Thoracic aorta (tissue), 2 donors: ENCODE results near the gene WNT3. TPM values are rescaled to one million over a fixed set of nuclear protein-coding genes. Genes with fewer than 3 reads are reported as not detected.

Experiments
- ATAC-seq: fragments of 150-250 bp; one replicate; pipeline ENCODE4 v1.8.0; 2017; ENCODE audit warnings: low read depth; ENCODE audit not compliant: insufficient number of reproducible peaks, low FRiP score
- DNase-seq: peaks from one replicate; pipeline ENCODE4 v3.0.0-alpha.2; 2020; ENCODE audit warnings: low spot score
- H3K27ac ChIP-seq, 2 donors: fragments of 200-600 bp; sonication (generic); 1 replicate in 1 of 2; 2 replicates in 1 of 2; pipeline ENCODE4 v1.5.1; 2016; ENCODE audit warnings: mild to moderate bottlenecking in 2 of 2, moderate library complexity in 2 of 2
- H3K27me3 ChIP-seq: fragments of 200-600 bp; sonication (generic); replicated peaks from 2 replicates; pipeline ENCODE4 v1.6.0; 2016; ENCODE audit warnings: mild to moderate bottlenecking; ENCODE audit not compliant: insufficient read depth
- H3K36me3 ChIP-seq: fragments of 200-600 bp; sonication (generic); one replicate; pipeline ENCODE4 v1.5.1; 2016
- H3K4me1 ChIP-seq, 2 donors: fragments of 200-600 bp; sonication (generic); 1 replicate in 1 of 2; 2 replicates in 1 of 2; pipeline versions ENCODE4 v1.5.1 to v1.6.0; 2016; ENCODE audit warnings: low read depth in 2 of 2, mild to moderate bottlenecking in 1 of 2; ENCODE audit not compliant: control insufficient read depth in 1 of 2
- H3K4me3 ChIP-seq: fragments of 200-600 bp; sonication (generic); 2 replicates; pipeline ENCODE4 v1.5.1; 2016; ENCODE audit warnings: mild to moderate bottlenecking
- H3K9me3 ChIP-seq: fragments of 200-600 bp; sonication (generic); 2 replicates; pipeline ENCODE4 v1.5.1; 2016
- total RNA-seq, 2 donors: library from RNA; depleted of rRNA; stranded (reverse); fragments of >200 nt; gene quantifications; one replicate each; pipeline versions ENCODE4 v1.1.0 to v1.2.3, GENCODE V29; 2016
- TF ChIP-seq, protein P1 (sequence below): fragments of 200-600 bp; sonication (generic); IDR thresholded peaks from one replicate; pipeline ENCODE4 v1.5.1; 2019; ENCODE audit warnings: antibody characterized with exemption

WNT3 gene
- total RNA-seq, 2 donors from 2014 or later, result 0.27 to 0.35 TPM

DNA sequence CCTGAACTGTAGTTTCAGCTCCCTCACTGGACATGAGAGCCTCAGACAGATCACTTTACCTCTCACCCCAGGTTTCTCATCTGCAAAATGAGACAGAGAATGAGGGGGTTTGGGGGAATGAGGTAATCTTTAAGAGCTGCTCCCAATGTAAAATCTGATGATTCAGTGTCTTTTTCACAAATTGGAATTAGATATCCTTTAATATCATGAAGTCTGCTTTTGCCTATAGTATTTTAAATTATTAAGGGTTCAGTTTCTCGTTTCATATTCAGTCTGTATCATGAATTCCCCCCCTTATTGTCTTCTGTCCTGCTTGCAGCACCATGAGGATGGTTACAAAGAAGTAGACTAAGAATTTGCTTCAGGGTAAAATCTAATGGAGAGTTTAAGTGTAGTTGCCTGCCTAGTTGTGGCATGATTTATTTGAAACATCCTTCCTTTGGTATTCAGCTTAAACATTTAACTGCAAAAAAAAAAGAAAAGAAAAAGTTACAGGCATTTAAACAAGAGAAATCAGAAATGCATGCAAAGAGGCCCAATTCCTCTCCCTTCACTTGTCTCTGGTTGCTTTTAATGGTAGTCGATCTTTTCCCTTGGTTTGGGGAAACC, 77.3 kb downstream of the WNT3 start:
- H3K4me3 ChIP-seq, result no peak overlapping the region
- no peaks in the 10 kb centered on the region for H3K9me3 ChIP-seq
- no peak overlapping the region for H3K27ac ChIP-seq
- H3K27me3 ChIP-seq, result no peaks in the 10 kb centered on the region
- DNase-seq (no peak), ATAC-seq (no peak)
- TF ChIP-seq, protein P1, sequence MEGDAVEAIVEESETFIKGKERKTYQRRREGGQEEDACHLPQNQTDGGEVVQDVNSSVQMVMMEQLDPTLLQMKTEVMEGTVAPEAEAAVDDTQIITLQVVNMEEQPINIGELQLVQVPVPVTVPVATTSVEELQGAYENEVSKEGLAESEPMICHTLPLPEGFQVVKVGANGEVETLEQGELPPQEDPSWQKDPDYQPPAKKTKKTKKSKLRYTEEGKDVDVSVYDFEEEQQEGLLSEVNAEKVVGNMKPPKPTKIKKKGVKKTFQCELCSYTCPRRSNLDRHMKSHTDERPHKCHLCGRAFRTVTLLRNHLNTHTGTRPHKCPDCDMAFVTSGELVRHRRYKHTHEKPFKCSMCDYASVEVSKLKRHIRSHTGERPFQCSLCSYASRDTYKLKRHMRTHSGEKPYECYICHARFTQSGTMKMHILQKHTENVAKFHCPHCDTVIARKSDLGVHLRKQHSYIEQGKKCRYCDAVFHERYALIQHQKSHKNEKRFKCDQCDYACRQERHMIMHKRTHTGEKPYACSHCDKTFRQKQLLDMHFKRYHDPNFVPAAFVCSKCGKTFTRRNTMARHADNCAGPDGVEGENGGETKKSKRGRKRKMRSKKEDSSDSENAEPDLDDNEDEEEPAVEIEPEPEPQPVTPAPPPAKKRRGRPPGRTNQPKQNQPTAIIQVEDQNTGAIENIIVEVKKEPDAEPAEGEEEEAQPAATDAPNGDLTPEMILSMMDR, result no peak
- no peaks in the 10 kb centered on the region for H3K4me1 ChIP-seq
- no peaks in the 10 kb centered on the region for H3K36me3 ChIP-seq

- TF ChIP-seq, protein P1, result no peak
These were observed 78.5 kb downstream of the WNT3 start for GRCh38 chr17:46739982-46740381.

GRCh38 chr17:46738544-46738943, 79.9 kb downstream of the WNT3 start:
- H3K9me3 ChIP-seq, result no peaks in the 10 kb centered on the region
- TF ChIP-seq, protein P1, result no peak
- H3K36me3 ChIP-seq, result no peaks in the 10 kb centered on the region
- H3K4me3 ChIP-seq, result no peak overlapping the region
- H3K27ac ChIP-seq, result no peak overlapping the region
- H3K27me3 ChIP-seq, result no peaks in the 10 kb centered on the region
- DNase-seq, result no peak
- no peaks in the 10 kb centered on the region for H3K4me1 ChIP-seq
- ATAC-seq, result no peak

More at GRCh38 chr17:46739982-46740381, 78.5 kb downstream of the WNT3 start:
- Histone ChIP-seq H3K36me3 (no peaks in the 10 kb centered on the region), H3K4me3 (no peak overlapping the region), H3K9me3 (no peaks in the 10 kb centered on the region), H3K27me3 (no peaks in the 10 kb centered on the region), H3K4me1 (no peaks in the 10 kb centered on the region), H3K27ac (no peak overlapping the region)
- DNase-seq, result no peak
- ATAC-seq, result no peak

DNA sequence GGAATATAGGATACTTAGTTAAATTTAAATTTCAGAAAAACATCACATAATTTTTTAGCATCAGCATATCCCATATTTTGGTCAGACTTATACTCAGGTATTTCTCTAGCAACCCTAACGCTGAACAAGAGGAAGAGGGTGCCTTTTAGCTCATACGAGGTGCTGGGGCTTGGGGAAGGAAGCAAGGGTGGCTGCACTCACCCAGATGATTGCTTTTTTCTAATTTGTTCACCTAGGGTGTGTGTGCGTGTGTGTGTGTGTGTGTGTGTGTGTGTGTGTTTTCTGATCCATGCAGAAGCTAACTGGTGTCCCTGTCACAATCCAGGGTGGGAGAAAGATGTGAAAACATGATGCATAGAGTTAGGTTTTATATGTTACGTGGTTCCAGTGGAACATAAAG, 81.2 kb downstream of the WNT3 start:
- no peaks in the 10 kb centered on the region for H3K4me1 ChIP-seq
- no peaks in the 10 kb centered on the region for H3K9me3 ChIP-seq
- no peak overlapping the region for H3K27ac ChIP-seq
- H3K4me3 ChIP-seq, result no peak overlapping the region
- no peaks in the 10 kb centered on the region for H3K27me3 ChIP-seq
- no peak for DNase-seq
- ATAC-seq, result no peak
- TF ChIP-seq, protein P1, result no peak
- H3K36me3 ChIP-seq, result no peaks in the 10 kb centered on the region

DNA sequence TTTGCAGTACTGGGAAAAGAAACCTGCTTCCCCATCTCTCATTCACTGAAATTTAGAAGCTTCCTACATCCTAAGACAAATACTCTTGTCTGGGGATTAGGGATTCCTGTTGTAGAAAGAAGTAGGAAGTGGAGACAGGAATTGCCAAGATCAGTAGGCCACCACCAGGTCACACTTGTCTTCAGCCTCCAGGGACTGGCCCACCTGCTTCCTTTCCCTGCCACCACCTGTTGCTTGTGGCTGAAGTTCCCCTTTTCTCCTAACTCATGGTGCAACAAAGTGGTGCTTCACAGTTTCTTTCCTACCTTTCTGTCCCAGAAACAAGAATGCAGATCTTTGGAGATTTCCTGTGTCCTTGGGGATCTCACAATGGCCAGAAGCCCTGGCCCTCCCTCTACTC, 82.4 kb downstream of the WNT3 start:
- Histone ChIP-seq H3K27me3 (no peaks in the 10 kb centered on the region), H3K36me3 (no peaks in the 10 kb centered on the region), H3K27ac (no peak overlapping the region), H3K4me3 (no peak overlapping the region), H3K9me3 (no peaks in the 10 kb centered on the region), H3K4me1 (no peaks in the 10 kb centered on the region)
- TF ChIP-seq, protein P1, result no peak
- ATAC-seq, result no peak
- DNase-seq, result no peak
